Stomach (tissue), 4 donors: ENCODE results near the gene TRIO.

Experiments used
- POLR2A ChIP-seq, 4 donors: fragments of 450-650 bp; IDR thresholded peaks; one replicate each; pipeline ENCODE4 v1.6.1; 2016; ENCODE audit warnings: antibody characterized with exemption in 4 of 4, control low read depth in 2 of 4, mild to moderate bottlenecking in 1 of 4, moderate library complexity in 1 of 4
- TF ChIP-seq, protein P1 (sequence below), 7 experiments: fragments of 450-650 bp in 4 of 7; fragments of 200-600 bp in 3 of 7; sonication (generic) in 3 of 7; IDR thresholded peaks; one replicate each; pipeline ENCODE4 v1.5.1; 2016 to 2019; ENCODE audit warnings: antibody characterized with exemption in 7 of 7, control low read depth in 2 of 7, mild to moderate bottlenecking in 1 of 7

DNA sequence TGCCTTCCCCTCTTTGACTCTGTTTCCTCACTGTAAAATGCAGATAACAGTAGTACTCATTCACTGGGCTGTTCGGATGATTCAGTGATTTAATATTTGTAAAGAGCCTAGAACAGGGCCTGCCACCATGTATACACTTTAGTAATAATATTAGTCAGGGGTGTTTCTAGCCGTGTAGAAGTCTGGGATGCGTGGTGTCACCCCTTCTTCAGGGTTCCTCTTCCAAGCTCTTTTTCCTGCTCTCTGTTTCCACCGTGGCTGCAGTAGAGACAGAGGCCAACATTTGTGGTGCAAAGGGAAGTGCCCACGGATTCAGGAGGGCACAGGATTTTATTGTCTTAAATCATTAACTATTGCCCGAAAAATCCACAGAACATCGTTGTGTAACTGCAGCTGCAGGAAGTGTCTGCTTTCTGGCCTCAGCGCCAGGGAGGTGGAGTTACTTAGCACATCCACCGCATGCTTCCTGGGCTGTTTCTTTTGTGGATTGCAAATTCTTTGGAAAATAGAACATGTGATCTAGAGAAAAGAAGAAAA is 61.7 kb downstream of the TRIO start:
- TF ChIP-seq, protein P1, sequence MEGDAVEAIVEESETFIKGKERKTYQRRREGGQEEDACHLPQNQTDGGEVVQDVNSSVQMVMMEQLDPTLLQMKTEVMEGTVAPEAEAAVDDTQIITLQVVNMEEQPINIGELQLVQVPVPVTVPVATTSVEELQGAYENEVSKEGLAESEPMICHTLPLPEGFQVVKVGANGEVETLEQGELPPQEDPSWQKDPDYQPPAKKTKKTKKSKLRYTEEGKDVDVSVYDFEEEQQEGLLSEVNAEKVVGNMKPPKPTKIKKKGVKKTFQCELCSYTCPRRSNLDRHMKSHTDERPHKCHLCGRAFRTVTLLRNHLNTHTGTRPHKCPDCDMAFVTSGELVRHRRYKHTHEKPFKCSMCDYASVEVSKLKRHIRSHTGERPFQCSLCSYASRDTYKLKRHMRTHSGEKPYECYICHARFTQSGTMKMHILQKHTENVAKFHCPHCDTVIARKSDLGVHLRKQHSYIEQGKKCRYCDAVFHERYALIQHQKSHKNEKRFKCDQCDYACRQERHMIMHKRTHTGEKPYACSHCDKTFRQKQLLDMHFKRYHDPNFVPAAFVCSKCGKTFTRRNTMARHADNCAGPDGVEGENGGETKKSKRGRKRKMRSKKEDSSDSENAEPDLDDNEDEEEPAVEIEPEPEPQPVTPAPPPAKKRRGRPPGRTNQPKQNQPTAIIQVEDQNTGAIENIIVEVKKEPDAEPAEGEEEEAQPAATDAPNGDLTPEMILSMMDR (IDR thresholded peaks at IDR 0.05), result no peak
- TF ChIP-seq POLR2A (IDR thresholded peaks at IDR 0.05), result no peak
